IMR-90 (cell line): ENCODE data around the gene KLRF2. TPM values are rescaled to one million over a fixed set of nuclear protein-coding genes. Genes with fewer than 3 reads are reported as not detected.

Source experiments
- ATAC-seq: fragments of 200-7000 bp; cut with Tn5 transposase; 2 replicates; pipeline ENCODE4 v1.9.1; 2020; ENCODE audit warnings: low read depth, mild to moderate bottlenecking, moderate library complexity
- BruUV-seq: library from RNA; stranded (reverse); fragments of 400-500 nt; replicated peaks from 2 replicates; lab custom pipeline; 2021; lab: Mats Ljungman, UMichigan
- CTCF ChIA-PET: fragments of 300-600 bp; formaldehyde crosslinking; extraction: SDS; loops from one replicate; lab custom pipeline; 2021; ENCODE audit warnings: antibody characterized with exemption; lab: Yijun Ruan, JAX
- POLR2A ChIA-PET: fragments of 300-600 bp; sonication (Branson Sonifier 250); formaldehyde crosslinking; loops from one replicate; lab custom pipeline; 2022; ENCODE audit warnings: antibody characterized with exemption; ENCODE audit not compliant: unreplicated experiment; lab: Charles Lee
- DNase-seq: peaks from one replicate; pipeline ENCODE4 v3.0.0; 2013
- H2AFZ ChIP-seq: replicated peaks from 2 replicates; pipeline ENCODE3; 2013; ENCODE audit warnings: low read length, mild to moderate bottlenecking; ENCODE audit not compliant: poor library complexity
- H2AK5ac ChIP-seq: 2 replicates; pipeline ENCODE4 v1.6.1; 2013; ENCODE audit warnings: low read depth, low read length, inconsistent platforms
- H2AK9ac ChIP-seq: replicated peaks from 2 replicates; pipeline ENCODE3; 2013; ENCODE audit warnings: mild to moderate bottlenecking, low read depth, low read length, moderate library complexity; ENCODE audit not compliant: poor library complexity
- H2BK120ac ChIP-seq: 2 replicates; pipeline ENCODE4 v1.6.1; 2013; ENCODE audit warnings: low read depth, low read length, inconsistent platforms
- H2BK15ac ChIP-seq: 3 replicates; pipeline ENCODE4 v1.6.1; 2013; ENCODE audit warnings: low read depth, low read length, inconsistent platforms
- H2BK20ac ChIP-seq: 2 replicates; pipeline ENCODE4 v1.6.1; 2013; ENCODE audit warnings: low read depth, mild to moderate bottlenecking, inconsistent platforms, low read length, moderate library complexity
- H2BK5ac ChIP-seq: 2 replicates; pipeline ENCODE4 v1.6.1; 2013; ENCODE audit warnings: mild to moderate bottlenecking, low read depth, low read length, inconsistent platforms; ENCODE audit not compliant: poor library complexity, severe bottlenecking
- H3K14ac ChIP-seq: replicated peaks from 2 replicates; pipeline ENCODE4 v1.6.1; 2013; ENCODE audit warnings: low read depth, low read length, inconsistent platforms
- H3K18ac ChIP-seq: 2 replicates; pipeline ENCODE4 v1.6.1; 2013; ENCODE audit warnings: low read depth, low read length, control low read depth
- H3K23ac ChIP-seq: 2 replicates; pipeline ENCODE4 v1.6.1; 2013; ENCODE audit warnings: low read depth, low read length, inconsistent platforms
- H3K27ac ChIP-seq: 2 replicates; pipeline ENCODE4 v1.5.1; 2013; ENCODE audit warnings: mild to moderate bottlenecking, control low read depth, low read length; ENCODE audit not compliant: insufficient read depth
- H3K27me3 ChIP-seq: 2 replicates; pipeline ENCODE4 v1.6.1; 2013; ENCODE audit warnings: low read length; ENCODE audit not compliant: control insufficient read depth, insufficient read depth
- H3K36me3 ChIP-seq: 2 replicates; pipeline ENCODE4 v1.6.1; 2013; ENCODE audit warnings: low read length, mixed read lengths; ENCODE audit not compliant: control insufficient read depth, insufficient read depth
- H3K4ac ChIP-seq: 2 replicates; pipeline ENCODE4 v1.6.1; 2013; ENCODE audit warnings: low read depth, low read length, inconsistent platforms
- H3K4me1 ChIP-seq: 2 replicates; pipeline ENCODE4 v1.6.1; 2013; ENCODE audit warnings: low read length, mixed read lengths; ENCODE audit not compliant: control insufficient read depth, insufficient read depth
- H3K4me2 ChIP-seq: 2 replicates; pipeline ENCODE4 v1.6.1; 2013; ENCODE audit warnings: low read depth, mild to moderate bottlenecking, control low read depth, low read length, moderate library complexity
- H3K4me3 ChIP-seq: 2 replicates; pipeline ENCODE4 v1.5.1; 2013; ENCODE audit warnings: low read depth, mild to moderate bottlenecking, control low read depth, low read length, moderate library complexity; ENCODE audit not compliant: insufficient read depth
- H3K56ac ChIP-seq: 2 replicates; pipeline ENCODE4 v1.6.1; 2013; ENCODE audit warnings: low read length, inconsistent platforms; ENCODE audit not compliant: insufficient read depth; ENCODE audit errors: extremely low read depth
- H3K79me1 ChIP-seq, 2 experiments: 2 replicates each; pipeline ENCODE4 v1.6.1; 2013; ENCODE audit warnings: low read length in 2 of 2, inconsistent platforms in 1 of 2, low read depth in 1 of 2
- H3K9ac ChIP-seq: 2 replicates; pipeline ENCODE4 v1.6.1; 2013; ENCODE audit warnings: low read depth, low read length, control low read depth
- H3K9me1 ChIP-seq: 2 replicates; pipeline ENCODE4 v1.6.1; 2013; ENCODE audit warnings: low read length, inconsistent platforms; ENCODE audit not compliant: insufficient read depth
- H3K9me3 ChIP-seq: 2 replicates; pipeline ENCODE4 v1.6.1; 2013; ENCODE audit warnings: low read length; ENCODE audit not compliant: control insufficient read depth, insufficient read depth
- H4K20me1 ChIP-seq: 2 replicates; pipeline ENCODE4 v1.6.1; 2013; ENCODE audit warnings: low read length, inconsistent platforms; ENCODE audit not compliant: insufficient read depth
- H4K5ac ChIP-seq: 2 replicates; pipeline ENCODE4 v1.6.1; 2013; ENCODE audit warnings: mild to moderate bottlenecking, low read depth, low read length, control low read depth
- H4K8ac ChIP-seq, 2 experiments: 2 replicates each; pipeline ENCODE4 v1.6.1; 2013; ENCODE audit warnings: low read depth in 2 of 2, low read length in 2 of 2, control low read depth in 1 of 2, inconsistent platforms in 1 of 2
- H4K91ac ChIP-seq: 2 replicates; pipeline ENCODE4 v1.6.1; 2013; ENCODE audit warnings: low read depth, low read length, inconsistent platforms; ENCODE audit not compliant: insufficient read depth
- BHLHE40 ChIP-seq: fragments of 150-350 bp; IDR thresholded peaks from 2 replicates; pipeline ENCODE4 v1.6.1; 2016; ENCODE audit warnings: mild to moderate bottlenecking, low read depth, low read length
- CEBPB ChIP-seq: IDR thresholded peaks from 2 replicates; pipeline ENCODE4 v1.6.1; 2012; ENCODE audit warnings: low read depth, low read length, improper control_type of control experiment
- CHD1 ChIP-seq: IDR thresholded peaks from 2 replicates; pipeline ENCODE4 v1.6.1; 2012; ENCODE audit warnings: low read depth, low read length, improper control_type of control experiment
- FOS ChIP-seq: fragments of 150-350 bp; IDR thresholded peaks from 2 replicates; pipeline ENCODE4 v1.6.1; 2016; ENCODE audit warnings: low read depth, low read length
- MAFK ChIP-seq: IDR thresholded peaks from 2 replicates; pipeline ENCODE4 v1.6.1; 2012; ENCODE audit warnings: low read depth, low read length, improper control_type of control experiment
- MAZ ChIP-seq: IDR thresholded peaks from 2 replicates; pipeline ENCODE4 v1.6.1; 2012; ENCODE audit warnings: low read depth, mild to moderate bottlenecking, low read length, improper control_type of control experiment, moderate library complexity, borderline replicate concordance
- MXI1 ChIP-seq: IDR thresholded peaks from 2 replicates; pipeline ENCODE4 v1.6.1; 2012; ENCODE audit warnings: low read depth, mild to moderate bottlenecking, low read length, moderate library complexity, borderline replicate concordance
- NFE2L2 ChIP-seq: fragments of 150-350 bp; IDR thresholded peaks from 2 replicates; pipeline ENCODE4 v1.6.1; 2016; ENCODE audit warnings: low read depth, mild to moderate bottlenecking, low read length
- POLR2A ChIP-seq: IDR thresholded peaks from 2 replicates; pipeline ENCODE4 v1.6.1; 2012; ENCODE audit warnings: mild to moderate bottlenecking, low read depth, low read length
- RAD21 ChIP-seq: IDR thresholded peaks from 2 replicates; pipeline ENCODE4 v1.6.1; 2012; ENCODE audit warnings: low read length, improper control_type of control experiment
- RCOR1 ChIP-seq: IDR thresholded peaks from 2 replicates; pipeline ENCODE4 v1.6.1; 2012; ENCODE audit warnings: mild to moderate bottlenecking, low read length, improper control_type of control experiment; ENCODE audit not compliant: insufficient replicate concordance
- RFX5 ChIP-seq: IDR thresholded peaks from 2 replicates; pipeline ENCODE4 v1.8.0; 2012; ENCODE audit warnings: low read depth, mild to moderate bottlenecking, low read length, moderate library complexity
- SMC3 ChIP-seq: fragments of 150-350 bp; IDR thresholded peaks from 2 replicates; pipeline ENCODE4 v1.6.1; 2016; ENCODE audit warnings: low read depth, mild to moderate bottlenecking, antibody characterized with exemption, low read length, moderate library complexity
- WGBS, 2 experiments: methylation state at CpG; one replicate each; pipeline versions ENCODE4 v1.1.5 to v1.1.7; 2013; ENCODE audit warnings: missing lambda C conversion rate in 2 of 2; ENCODE audit not compliant: insufficient read length in 1 of 2; ENCODE audit errors: extremely low coverage in 2 of 2; 5-methylcytosine and 5-hydroxymethylcytosine counted together
- dilution Hi-C: fragments of 300-500 bp; cut with HindIII; formaldehyde crosslinking; loops from one replicate; pipeline ENCODE4 v1.14.3; 2018; ENCODE audit warnings: low sequenced_read_pairs; ENCODE audit not compliant: unreplicated experiment
- in situ Hi-C: fragments of 300-500 bp; cut with MboI; formaldehyde crosslinking; loops from 3 replicates; pipeline ENCODE4 v1.14.3; 2019; ENCODE audit warnings: low sequenced_read_pairs, inconsistent platforms, mixed read lengths
- intact Hi-C: fragments of 100-400 bp; cut with micrococcal nuclease; formaldehyde crosslinking; loops from 2 replicates; pipeline ENCODE4 v1.10.0; 2022
- polyA plus RNA-seq, 3 experiments: library from polyadenylated mRNA; depleted of rRNA; stranded (reverse); fragments of >200 nt; gene quantifications; 2 replicates each; pipeline ENCODE4 v1.2.3, GENCODE V29; 2012; ENCODE audit warnings: low replicate concordance in 1 of 3
- total RNA-seq: library from RNA; depleted of rRNA; stranded (reverse); fragments of >200 nt; gene quantifications from 2 replicates; pipeline ENCODE4 v1.2.3, GENCODE V29; 2012
- TF ChIP-seq, protein P1 (sequence below): fragments of 150-350 bp; IDR thresholded peaks from 2 replicates; pipeline ENCODE4 v1.6.1; 2017; ENCODE audit warnings: mild to moderate bottlenecking, antibody characterized with exemption, low read length, low read depth
- TF ChIP-seq, protein P2 (sequence below): conservative IDR thresholded peaks from 2 replicates; pipeline ENCODE4 v1.5.1; 2012; ENCODE audit warnings: mild to moderate bottlenecking, low read depth, low read length, improper control_type of control experiment
- TF ChIP-seq, protein P3 (sequence below): fragments of 150-350 bp; IDR thresholded peaks from 2 replicates; pipeline ENCODE4 v1.6.1; 2016; ENCODE audit warnings: low read depth, mild to moderate bottlenecking, low read length, moderate library complexity, borderline replicate concordance

Gene KLRF2
- total and polyA plus RNA-seq, 2 of the 4 experiments (the other 2 are of a cell fraction), result not detected

DNA sequence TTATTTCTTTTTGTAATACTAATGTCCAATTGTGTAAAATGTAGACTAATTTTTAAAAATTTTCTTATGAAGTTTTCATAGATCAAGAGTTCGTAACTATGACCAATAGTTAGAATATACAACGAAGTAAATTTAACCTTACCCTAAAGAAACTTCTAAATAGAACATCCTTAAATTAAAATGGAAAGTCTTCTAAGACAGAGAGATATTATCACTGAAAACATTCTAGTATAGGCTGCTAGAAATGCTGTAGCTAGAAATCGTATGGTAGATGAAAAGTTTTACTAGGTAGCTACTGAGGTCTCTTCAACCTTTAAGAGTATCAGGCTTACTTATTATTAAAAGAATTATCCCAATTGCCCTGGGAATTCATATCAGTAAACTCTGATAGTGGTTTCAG lies 50.0 kb downstream of the KLRF2 start:
- Histone ChIP-seq H3K4me2 (no peak overlapping the region), H2BK20ac (no peak overlapping the region), H2BK15ac (no peak overlapping the region), H3K27ac (no peak overlapping the region), H3K18ac (no peak overlapping the region), H2AK9ac (no peak overlapping the region), H3K9me1 (no peaks in the 10 kb centered on the region), H3K14ac (no peak overlapping the region), H3K4me3 (no peak overlapping the region), H3K4ac (no peak overlapping the region), H3K79me1 (no peaks in the 10 kb centered on the region), H3K9ac (no peak overlapping the region), H2AK5ac (no peak overlapping the region), H4K8ac (no peak overlapping the region), H2AFZ (no peak overlapping the region), H3K23ac (no peak overlapping the region), H3K56ac (no peak overlapping the region), H2BK120ac (no peak overlapping the region), H4K5ac (no peak overlapping the region), H4K20me1 (no peaks in the 10 kb centered on the region), H2BK5ac (no peak overlapping the region), H3K4me1 (no peaks in the 10 kb centered on the region), H3K36me3 (no peaks in the 10 kb centered on the region), H4K91ac (no peak overlapping the region), H3K9me3 (no peaks in the 10 kb centered on the region), H3K27me3 (peaks cover 3% of the 10 kb centered on the region)
- ATAC-seq (no peak), DNase-seq (no peak)
- POLR2A ChIA-PET, result no interaction called here
- no CpG with 5 or more reads among the region's 3 CpGs for WGBS, 2 experiments
- BruUV-seq, result no TSS peak
- no peak for TF ChIP-seq NFE2L2
- no peak for TF ChIP-seq RAD21
- TF ChIP-seq MAZ, result no peak
- TF ChIP-seq CEBPB, result no peak
- no peak for TF ChIP-seq RCOR1
- no peak for TF ChIP-seq SMC3
- TF ChIP-seq, protein P1, sequence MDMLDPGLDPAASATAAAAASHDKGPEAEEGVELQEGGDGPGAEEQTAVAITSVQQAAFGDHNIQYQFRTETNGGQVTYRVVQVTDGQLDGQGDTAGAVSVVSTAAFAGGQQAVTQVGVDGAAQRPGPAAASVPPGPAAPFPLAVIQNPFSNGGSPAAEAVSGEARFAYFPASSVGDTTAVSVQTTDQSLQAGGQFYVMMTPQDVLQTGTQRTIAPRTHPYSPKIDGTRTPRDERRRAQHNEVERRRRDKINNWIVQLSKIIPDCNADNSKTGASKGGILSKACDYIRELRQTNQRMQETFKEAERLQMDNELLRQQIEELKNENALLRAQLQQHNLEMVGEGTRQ, result no peak
- TF ChIP-seq BHLHE40, result no peak
- TF ChIP-seq POLR2A, result no peak
- TF ChIP-seq, protein P2, sequence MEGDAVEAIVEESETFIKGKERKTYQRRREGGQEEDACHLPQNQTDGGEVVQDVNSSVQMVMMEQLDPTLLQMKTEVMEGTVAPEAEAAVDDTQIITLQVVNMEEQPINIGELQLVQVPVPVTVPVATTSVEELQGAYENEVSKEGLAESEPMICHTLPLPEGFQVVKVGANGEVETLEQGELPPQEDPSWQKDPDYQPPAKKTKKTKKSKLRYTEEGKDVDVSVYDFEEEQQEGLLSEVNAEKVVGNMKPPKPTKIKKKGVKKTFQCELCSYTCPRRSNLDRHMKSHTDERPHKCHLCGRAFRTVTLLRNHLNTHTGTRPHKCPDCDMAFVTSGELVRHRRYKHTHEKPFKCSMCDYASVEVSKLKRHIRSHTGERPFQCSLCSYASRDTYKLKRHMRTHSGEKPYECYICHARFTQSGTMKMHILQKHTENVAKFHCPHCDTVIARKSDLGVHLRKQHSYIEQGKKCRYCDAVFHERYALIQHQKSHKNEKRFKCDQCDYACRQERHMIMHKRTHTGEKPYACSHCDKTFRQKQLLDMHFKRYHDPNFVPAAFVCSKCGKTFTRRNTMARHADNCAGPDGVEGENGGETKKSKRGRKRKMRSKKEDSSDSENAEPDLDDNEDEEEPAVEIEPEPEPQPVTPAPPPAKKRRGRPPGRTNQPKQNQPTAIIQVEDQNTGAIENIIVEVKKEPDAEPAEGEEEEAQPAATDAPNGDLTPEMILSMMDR, result no peak
- TF ChIP-seq MAFK, result no peak
- no peak for TF ChIP-seq CHD1
- no peak for TF ChIP-seq FOS
- TF ChIP-seq MXI1, result no peak
- TF ChIP-seq, protein P3, sequence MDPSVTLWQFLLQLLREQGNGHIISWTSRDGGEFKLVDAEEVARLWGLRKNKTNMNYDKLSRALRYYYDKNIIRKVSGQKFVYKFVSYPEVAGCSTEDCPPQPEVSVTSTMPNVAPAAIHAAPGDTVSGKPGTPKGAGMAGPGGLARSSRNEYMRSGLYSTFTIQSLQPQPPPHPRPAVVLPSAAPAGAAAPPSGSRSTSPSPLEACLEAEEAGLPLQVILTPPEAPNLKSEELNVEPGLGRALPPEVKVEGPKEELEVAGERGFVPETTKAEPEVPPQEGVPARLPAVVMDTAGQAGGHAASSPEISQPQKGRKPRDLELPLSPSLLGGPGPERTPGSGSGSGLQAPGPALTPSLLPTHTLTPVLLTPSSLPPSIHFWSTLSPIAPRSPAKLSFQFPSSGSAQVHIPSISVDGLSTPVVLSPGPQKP, result no peak
- TF ChIP-seq RFX5, result no peak
- CTCF ChIA-PET, result interaction anchor here (1.3 kb wide), 1 partner anchor 141 kb away, joined by 3 read pairs; no protein-coding TSS in a partner anchor
- dilution Hi-C loops (no loop called here), in situ Hi-C loops (no loop called here), intact Hi-C loops (no loop called here)
